Stimulated activated CD8-positive, alpha-beta memory T cell treated with anti-CD3 and anti-CD28 coated beads, Interleukin-12 subunit alpha, Interleukin-12 subunit beta, amount 100 ng/mL, for 4 hours (primary cell): Measurements from ENCODE around the gene C10orf53.
"Not testable (repeated sequence)": the region's sequence is repeated elsewhere in the genome, so short reads cannot be mapped to it uniquely, and the experiment has no call there.

Experiments
- DNase-seq: peaks from one replicate; pipeline ENCODE4 v3.0.0-alpha.2; 2020; ENCODE audit warnings: low read depth

The C10orf53 gene

DNA sequence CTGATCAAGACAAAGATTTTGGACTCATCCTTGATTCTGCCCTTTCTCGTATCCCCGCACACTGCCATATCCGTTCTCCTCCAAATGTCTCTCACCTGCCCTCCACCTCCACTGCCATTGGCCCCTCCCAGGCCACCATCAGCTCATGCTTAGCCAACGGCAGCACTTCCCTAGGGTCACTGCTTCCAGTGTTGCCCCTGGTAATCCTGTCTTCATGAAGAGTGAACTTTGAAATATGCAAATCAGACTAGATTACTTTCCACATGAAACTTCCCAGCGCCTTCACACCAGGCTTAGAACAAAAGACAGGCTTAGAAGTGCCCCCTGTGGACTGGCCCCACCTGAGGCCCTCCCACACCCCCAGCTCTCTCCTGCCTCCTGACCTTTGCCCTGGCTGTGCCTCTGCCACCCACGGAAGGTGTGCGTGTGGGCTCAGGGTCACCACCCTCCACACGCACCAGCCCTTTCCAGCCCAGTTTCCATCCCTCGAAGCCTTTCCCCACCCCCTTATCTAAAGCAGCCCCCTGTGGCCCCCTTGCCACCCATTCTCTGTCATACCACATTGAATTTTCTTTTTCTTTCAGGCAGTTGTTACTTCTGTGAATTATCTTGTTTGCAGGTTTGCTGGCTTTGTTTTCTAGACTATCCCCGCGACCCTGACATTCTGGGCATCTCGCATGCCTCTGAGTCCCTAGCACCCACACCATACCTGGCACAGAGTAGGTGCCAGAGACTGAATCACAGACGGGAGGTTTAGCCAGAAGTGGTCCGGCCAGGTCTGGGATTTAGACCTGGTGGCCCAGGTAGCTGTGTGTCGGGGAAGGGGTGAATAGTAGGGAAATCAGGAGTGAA, 26.8 kb upstream of the C10orf53 start:
- no peak for DNase-seq

DNA sequence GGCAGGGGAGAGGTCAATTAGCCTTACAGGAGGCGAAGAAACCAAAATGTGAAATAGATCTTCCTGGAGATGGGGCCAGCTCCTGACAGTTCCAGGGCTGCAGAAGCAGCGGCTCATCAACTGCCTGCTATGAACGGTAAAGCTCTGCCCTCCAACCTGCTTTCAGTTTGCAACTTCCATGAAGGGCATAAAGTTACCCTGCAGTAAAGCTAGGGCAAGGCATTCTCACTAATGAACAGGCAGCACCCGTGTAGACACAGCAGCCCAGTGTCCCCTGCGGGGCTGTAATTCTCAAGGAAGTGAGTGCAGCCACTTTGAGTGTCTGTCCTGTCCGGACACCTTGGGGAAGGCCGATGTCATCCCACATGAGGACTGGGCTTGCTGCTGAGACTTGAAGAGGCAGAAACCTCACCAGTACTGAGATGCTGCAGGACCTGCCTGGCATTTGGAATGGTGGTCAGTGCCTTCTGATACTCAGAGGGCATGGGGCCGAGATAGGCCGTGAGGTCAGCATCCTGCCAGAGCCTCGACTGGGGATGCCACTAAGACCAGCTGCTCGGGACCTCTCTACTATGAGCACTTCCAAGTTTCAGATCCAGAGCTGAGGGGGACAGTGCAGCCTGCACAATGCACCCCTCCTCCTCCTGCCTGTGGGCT, 26.1 kb upstream of the C10orf53 start:
- no peak for DNase-seq

DNA sequence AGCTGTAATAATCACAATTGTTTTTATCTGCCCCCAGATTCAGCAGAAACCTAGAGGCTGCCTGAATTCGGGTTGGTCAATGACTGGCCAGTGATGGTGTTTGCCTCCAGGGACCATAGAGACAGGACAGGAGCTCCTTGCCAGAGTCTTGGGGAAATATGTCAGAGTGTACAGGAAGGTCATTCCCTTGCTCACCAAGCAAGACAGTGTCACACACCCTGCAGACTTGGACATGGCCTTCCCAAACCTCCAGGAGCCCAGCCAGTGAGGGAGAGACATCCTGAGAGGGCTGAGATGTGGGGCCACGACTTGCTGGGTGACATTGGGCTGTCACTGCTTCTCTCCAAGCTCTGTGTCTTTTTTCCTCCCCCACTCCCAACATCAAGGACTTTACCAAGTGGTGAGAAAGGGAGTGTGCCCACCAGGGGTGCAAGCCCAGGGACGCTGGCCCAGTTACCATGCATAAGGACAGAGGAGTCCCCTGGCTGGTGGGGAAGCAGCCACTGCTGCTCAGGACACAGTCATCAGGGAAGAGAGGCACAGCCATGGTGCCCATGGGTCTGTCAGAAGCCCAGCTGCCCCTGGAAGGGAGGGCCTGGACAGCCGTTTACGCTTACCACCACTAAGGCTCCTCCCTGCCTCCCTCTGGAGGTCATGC, 25.3 kb upstream of the C10orf53 start:
- DNase-seq = no peak

DNA sequence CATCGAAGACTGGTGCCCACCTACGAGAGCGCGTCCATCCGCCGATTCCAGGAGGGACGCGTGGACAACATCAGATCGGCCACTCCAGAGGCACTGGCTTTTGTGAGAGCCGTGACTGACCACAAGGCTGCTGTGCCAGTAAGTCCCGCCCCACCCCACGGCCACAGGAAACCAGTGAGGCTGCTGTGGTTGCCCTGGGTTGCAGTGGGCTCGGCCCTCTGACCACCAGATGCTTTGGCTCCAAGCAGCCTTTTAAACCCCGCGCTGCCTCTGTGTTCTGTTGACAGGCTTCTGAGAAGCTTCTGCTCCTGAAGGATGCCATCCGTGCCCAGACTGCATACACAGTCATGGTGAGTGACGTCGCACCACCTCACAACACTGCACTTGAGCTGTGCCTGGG, 24.4 kb upstream of the C10orf53 start:
- DNase-seq = no peak

DNA sequence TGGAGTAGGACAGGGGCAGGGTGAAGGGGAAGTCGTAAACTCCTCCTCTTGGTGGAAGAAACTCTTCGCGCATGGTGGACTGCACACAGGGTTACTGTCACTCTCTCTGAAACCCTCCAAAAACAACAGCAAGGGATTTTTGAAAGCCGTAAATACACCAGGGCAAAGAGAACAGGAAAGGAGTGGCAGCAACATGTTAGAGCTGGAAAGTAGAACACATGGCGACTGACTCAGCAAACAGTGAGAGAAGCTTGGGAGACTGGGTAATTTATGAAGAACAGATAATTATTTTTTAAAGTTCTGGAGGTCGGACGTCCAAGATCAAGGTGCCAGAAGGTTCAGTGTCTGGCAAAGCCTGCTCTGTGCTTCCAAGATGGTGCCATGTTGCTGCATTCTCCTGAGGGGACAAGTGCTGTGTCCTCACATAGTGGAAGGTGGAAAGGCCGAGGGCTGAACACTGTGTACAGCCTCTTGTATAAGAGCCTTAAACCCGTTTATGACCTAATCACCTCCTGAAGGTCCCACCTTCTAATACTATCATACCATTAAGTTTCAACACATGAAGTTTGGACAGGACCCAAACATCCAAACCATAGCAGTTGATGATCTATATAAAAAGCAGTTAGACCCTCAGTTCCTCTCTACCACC, 22.5 kb upstream of the C10orf53 start:
- no peak for DNase-seq

DNA sequence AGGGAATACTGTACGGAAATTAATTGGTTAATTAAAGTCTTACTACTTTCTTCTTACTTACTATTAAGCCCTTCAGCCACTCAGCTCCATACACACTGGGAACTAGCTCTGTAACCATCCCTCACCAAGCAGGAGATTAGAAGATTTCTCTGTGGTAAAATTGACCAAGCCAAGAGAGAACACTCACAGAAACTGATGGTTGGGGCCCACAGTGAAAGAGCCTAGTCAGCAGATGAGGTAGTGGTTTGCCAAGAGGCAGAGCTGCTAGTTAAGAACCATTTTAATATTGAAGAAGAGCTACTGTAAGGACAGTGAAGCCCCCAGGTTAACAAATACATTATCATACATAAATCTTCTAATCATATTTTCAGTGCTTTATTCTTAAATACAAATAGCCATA, 21.8 kb upstream of the C10orf53 start:
- no peak for DNase-seq

DNA sequence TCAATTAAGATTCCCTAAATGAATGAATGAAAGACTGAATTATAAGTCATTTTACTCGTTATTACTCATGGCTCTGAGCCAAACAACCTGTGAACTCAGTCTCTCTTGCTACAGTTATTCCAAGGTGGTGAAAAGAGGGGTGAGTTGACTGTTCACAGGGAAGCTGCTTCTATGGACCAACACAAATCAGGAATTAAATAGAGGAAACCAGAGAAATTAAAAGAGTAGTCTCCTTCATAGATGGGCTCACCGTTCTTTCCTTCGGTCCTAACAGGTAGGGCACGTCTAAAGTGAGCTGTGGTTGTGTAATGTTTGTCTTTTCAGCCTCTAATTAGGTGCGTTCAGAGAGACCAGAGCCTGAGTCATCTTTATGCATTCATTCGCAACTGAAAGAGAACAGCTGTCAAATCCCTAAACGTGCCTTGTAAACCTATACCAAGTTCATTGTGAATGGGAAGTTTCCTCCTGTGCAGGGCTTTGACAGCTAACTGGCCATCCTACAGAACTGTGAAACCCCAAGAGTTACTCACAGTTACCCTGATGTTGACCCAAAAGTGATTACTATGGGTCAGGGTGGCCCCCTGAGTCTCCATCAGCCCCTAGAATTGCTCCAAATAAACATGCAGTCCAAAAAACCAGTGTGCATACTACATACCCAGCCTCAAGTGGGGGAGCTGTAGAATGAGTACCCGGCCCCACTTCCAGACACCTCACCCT, 18.2 kb upstream of the C10orf53 start:
- DNase-seq = no peak

DNA sequence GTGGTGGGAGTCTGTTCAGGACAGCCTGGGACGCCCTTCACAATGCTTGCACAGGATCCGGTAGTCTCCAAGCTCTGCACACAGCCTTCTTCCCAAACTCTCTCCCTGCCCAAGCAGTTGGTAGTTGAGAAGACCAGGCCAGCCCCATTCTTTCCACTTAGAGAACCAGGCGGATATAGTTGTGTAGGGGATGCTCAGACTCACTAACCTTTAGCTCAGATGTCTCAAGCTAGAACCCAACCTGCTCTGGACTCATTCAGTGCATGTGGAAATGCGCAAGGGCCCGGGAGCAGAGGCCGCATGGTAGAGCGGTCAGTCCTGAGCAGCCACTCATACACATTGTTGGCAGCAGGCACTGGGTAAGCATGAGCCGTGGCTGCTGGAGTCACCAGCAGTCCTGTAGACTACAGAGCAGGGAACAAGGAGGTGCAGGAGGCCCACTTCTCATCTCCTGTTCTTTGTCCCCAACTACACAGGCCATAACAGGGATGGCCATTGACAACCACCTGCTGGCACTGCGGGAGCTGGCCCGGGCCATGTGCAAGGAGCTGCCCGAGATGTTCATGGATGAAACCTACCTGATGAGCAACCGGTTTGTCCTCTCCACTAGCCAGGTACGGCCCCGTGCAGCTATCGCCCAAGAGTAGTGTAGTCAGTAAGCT, 17.2 kb upstream of the C10orf53 start:
- no peak for DNase-seq

DNA sequence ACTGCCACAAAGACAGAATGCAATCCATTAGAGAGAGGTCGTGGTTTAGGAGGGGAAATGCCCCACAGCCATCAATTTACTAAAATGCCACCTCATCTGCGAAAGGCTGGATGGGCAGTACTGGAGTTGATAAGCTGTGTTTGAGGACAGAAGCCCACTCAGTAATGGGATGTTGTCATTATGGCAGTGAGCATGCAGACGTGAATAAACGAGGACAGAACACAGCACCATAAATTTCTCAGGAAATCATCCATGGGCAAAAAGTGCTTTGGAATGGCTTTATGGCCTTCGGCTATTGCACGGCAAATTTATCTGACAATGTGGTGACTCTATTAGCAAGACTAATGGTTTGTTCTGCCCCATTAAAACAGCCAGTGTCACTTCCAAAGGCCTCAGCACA, 15.9 kb upstream of the C10orf53 start:
- no peak for DNase-seq

DNA sequence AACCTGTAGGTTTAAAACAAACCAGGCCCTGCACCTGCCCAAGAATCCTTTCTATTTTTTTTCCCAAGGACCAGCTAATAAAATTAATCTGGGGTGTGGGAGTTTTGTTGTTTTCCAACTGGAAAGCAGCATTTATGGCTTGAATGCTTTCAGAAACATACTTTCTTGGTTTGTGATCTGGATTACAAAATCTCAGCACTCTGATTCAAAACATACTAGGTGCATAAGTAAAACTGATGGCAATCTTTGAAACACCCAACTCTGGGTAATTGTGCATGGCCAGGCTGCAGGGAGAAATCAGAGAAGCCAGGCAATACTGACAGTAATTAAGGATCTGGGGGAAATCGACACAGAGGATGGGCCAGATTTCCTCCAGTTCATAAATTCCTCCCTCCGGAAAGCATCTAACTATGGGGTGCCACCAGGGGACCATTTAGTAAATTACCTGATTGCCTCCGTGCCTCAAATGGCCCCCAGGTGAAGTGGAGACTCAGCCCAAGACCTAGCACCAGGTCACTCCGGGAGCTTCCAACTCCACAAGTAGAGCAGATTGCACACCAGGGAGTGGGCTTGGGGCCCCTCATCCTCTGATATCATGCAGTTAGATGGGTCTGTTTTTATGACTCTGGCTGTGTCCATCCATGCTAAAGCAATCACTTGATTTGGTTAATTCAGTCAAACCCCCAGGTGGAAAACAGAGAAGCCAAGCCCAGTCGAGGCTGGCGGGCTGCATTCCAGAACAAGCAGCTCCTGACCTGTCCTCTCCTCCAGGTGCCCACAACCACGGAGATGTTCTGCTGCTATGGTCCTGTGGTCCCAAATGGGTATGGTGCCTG, 15.2 kb upstream of the C10orf53 start:
- DNase-seq = no peak

DNA sequence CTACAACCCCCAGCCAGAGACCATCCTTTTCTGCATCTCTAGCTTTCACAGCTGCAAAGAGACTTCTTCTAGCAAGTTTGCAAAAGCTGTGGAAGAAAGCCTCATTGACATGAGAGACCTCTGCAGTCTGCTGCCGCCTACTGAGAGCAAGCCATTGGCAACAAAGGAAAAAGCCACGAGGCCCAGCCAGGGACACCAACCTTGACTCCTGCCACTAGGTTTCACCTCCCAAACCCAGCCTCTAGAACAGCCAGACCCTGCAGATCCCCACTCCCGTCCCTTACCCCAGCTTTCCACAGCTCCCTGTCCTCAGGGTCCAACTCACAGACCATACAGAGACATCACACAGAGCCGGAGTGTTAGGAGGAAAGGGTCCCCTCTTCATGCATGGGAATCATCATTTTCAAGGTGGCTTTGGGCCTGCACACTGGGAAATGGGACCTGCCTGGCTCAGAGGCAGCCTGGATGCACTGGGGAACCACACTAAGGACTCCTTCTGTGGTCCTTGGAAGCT, 14.6 kb upstream of the C10orf53 start:
- no peak for DNase-seq

DNA sequence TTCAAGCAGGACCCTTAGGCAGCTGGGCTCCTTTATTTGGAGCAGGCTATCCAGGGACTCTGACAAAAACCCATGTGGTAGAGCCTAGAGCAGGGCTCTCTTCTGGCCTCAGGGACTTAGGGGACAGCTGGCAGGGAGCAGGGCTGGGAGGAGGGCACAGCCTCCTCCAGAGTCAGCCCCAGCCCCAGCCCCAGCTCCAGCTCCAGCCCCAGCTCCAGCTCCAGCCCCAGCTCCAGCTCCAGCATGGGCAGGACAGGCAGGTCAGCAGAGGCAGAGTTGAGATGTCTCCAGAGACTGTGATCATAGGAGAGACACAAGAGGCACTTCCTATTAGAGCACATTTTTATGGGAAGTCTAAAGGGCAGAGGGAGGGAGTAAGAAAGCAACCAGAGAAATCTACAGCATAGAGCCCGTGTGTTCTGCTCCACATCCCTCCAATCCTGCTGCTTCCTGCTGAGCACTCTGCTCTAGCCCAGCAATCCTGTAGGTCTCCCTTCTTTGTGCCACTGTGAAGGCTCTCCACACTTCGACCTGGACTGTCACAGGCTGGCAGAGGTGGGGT, 13.3 kb upstream of the C10orf53 start:
- no peak for DNase-seq

DNA sequence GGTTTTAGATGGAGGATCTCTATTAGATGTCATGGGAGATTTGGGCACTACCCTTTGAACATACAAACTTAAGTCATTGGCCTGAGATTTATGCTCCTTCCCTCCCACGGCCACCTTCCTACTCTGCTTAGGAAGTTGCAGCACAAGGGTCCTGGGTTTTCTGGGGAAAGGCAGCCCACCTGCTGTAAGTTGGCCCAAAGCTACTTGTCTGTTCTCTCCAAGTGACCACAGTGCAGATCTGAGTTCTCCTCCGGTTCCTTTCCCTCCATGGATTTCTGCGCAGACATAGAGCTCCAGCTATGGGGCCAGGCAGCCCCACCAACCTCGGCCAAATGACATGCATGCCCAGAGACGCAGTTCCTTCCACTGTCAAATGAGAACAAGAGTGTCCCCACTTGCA, 12.8 kb upstream of the C10orf53 start:
- no peak for DNase-seq

DNA sequence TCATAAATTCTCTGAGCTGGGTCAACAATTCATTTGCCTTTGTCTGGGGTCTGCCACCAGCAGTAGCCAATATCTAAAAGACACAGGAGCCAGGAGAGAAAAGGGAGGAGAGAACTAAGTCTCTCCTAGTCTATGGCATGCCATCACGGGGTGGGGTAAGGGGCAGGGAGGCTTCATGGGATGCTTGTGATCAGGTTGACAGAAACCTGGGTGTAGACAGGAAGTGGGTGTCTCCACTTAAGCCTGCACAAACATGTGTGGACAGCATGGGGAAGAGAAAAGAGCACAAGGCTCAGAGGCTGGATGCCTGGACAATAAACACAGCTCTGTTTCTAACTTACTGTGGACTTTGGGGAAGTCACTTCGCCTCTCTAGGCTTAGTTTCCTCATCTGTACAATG, 11.5 kb upstream of the C10orf53 start:
- no peak for DNase-seq

DNA sequence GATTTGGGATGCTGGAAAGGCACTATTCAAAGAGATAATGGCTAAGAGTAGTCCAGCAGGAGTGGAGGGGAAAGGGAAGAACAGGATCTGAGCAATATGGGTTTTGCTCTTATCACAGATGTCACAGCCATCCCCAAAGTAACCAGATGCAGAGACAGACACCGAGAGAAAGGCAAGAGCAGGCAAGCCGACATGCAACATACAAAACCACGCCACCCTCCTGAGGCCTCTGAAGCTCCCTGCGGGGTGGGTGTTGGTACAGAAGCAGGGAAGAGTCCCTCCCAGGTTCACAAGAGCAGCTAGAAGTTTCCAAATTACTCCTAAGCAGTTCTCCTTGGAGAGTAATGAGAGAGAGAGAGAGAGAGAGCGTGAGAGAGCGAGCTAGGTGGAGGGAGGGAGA, 10.8 kb upstream of the C10orf53 start:
- no peak for DNase-seq

DNA sequence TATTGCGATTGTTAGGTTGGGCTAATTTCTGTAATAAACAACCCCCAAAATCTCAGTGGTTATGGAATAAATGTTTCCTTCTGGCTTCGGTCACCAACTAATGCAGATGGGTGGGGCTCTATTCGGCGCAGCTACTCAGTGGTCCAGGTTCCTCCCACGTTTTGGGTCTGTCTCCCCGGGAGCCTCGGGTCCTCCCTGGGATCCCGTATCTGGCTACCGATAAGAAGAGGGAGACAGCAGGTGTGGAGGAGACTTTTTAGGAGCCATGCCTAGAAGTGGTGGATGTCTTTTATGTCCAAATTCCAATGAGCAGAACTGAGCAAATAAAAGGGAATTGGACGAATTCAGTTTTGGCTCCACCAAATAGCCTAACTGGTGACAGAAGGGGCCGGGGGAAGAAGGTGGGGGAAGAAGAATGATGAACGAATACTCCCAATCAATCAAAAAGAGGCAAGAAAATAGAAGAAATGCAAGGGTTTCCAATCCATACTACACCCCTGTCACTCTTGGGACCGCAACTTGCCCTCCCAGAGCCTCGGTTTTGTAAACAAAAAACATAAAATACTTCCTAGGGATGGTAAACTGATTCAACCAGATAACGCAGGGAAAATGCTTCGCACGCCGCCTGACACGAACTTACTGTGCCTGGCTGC, 498 bp upstream of the C10orf53 start:
- no peak for DNase-seq

DNA sequence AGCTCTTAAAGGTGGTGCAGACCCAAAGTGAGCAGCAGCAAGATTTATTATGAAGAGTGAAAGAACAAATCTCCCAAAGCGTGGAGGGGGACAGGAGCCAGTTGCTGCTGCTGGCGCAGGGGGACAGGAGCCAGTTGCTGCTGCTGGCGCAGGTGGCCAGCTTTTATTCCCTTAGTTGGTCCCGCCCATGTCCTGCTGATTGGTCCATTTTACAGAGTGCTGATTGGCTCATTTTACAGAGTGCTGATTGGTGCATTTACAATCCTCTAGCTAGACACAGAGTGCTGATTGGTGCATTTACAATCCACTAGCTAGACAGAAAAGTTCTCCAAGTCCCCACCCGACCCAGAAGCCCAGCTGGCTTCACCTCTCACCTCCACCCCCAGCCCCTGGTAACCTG, 3.0 kb downstream of the C10orf53 start:
- not testable (repeated sequence) for DNase-seq

DNA sequence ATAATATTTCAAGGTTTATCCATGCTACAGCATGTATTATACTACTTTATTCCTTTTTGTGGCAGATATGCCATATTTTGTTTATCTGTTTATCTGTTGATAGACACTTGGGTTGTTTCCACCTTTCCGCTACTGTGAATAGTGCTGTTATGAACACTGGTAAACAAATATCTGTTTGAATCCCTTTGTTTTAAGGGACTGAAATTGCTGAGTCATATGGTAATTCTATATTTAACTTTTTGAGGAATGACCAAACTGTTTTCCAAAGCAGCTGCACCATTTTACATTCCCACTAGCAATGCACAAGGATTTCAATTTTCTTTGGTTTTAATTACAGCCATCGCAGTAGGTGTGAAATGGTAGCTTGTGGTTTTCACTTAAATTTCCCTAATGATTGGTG, 3.4 kb downstream of the C10orf53 start:
- no peak for DNase-seq

DNA sequence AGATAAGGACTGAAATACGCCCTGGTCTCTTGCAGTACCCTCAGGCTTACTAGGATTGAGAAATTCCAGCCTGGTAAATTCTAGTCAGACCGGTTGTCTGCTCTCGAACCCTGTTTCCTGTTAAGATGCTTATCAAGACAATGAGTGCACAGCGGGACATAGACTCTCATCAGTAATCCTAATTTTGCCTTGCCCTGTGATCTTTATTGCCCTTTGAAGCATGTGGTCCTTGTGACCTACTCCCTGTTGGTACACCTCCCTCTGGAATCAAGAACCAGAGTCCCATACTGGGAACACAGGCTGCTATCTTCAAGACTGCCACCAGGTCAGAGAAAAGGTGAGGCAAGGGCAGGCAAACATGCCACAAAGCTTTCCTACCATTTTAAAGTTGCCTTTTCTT, 7.2 kb downstream of the C10orf53 start:
- DNase-seq = no peak
